ENCODE data around the gene SLC4A4.

GRCh38 chr4:71524756-71525155 is 185.9 kb downstream of the SLC4A4 start:
- no peak for TF ChIP-seq CTCF (IDR thresholded peaks at IDR 0.05; ENCODE audit: low read depth, low read length, poor library complexity, severe bottlenecking)
- no peak for TF ChIP-seq EZH2phosphoT487 (IDR thresholded peaks at IDR 0.05; ENCODE audit: borderline replicate concordance, low read length)
